NT2/D1 (cell line): ENCODE measurements around the gene CTNNA2.

Experiments
- DNase-seq: peaks from one replicate; pipeline ENCODE4 v3.0.0-alpha.2; 2011; ENCODE audit warnings: low read depth, low spot score
- H3K27me3 ChIP-seq: 2 replicates; pipeline ENCODE4 v1.6.0; 2011; ENCODE audit warnings: mild to moderate bottlenecking; ENCODE audit not compliant: insufficient read length, insufficient read depth
- H3K36me3 ChIP-seq: 2 replicates; pipeline ENCODE4 v1.6.1; 2011; ENCODE audit warnings: mild to moderate bottlenecking, low read length, mixed read lengths; ENCODE audit not compliant: insufficient read depth, insufficient read length
- H3K4me1 ChIP-seq: 2 replicates; pipeline ENCODE4 v1.5.1; 2011; ENCODE audit not compliant: insufficient read depth, insufficient read length
- H3K4me3 ChIP-seq: 2 replicates; pipeline ENCODE4 v1.5.1; 2011; ENCODE audit warnings: low read depth; ENCODE audit not compliant: insufficient read length
- H3K9ac ChIP-seq: 2 replicates; pipeline ENCODE4 v1.6.0; 2011; ENCODE audit warnings: low read depth; ENCODE audit not compliant: insufficient read length
- H3K9me3 ChIP-seq: 2 replicates; pipeline ENCODE4 v1.5.1; 2011; ENCODE audit warnings: mild to moderate bottlenecking, low read length; ENCODE audit not compliant: insufficient read depth
- SUZ12 ChIP-seq: IDR thresholded peaks from 2 replicates; pipeline ENCODE4 v1.6.1; 2011; ENCODE audit not compliant: insufficient read length, insufficient read depth; ENCODE audit errors: extremely low read depth
- YY1 ChIP-seq: IDR thresholded peaks from 2 replicates; pipeline ENCODE4 v1.6.1; 2011; ENCODE audit not compliant: insufficient read length, insufficient read depth
- ZNF274 ChIP-seq: IDR thresholded peaks from 2 replicates; pipeline ENCODE4 v1.6.1; 2011; ENCODE audit warnings: mild to moderate bottlenecking, low read depth, low read length

Gene CTNNA2

DNA sequence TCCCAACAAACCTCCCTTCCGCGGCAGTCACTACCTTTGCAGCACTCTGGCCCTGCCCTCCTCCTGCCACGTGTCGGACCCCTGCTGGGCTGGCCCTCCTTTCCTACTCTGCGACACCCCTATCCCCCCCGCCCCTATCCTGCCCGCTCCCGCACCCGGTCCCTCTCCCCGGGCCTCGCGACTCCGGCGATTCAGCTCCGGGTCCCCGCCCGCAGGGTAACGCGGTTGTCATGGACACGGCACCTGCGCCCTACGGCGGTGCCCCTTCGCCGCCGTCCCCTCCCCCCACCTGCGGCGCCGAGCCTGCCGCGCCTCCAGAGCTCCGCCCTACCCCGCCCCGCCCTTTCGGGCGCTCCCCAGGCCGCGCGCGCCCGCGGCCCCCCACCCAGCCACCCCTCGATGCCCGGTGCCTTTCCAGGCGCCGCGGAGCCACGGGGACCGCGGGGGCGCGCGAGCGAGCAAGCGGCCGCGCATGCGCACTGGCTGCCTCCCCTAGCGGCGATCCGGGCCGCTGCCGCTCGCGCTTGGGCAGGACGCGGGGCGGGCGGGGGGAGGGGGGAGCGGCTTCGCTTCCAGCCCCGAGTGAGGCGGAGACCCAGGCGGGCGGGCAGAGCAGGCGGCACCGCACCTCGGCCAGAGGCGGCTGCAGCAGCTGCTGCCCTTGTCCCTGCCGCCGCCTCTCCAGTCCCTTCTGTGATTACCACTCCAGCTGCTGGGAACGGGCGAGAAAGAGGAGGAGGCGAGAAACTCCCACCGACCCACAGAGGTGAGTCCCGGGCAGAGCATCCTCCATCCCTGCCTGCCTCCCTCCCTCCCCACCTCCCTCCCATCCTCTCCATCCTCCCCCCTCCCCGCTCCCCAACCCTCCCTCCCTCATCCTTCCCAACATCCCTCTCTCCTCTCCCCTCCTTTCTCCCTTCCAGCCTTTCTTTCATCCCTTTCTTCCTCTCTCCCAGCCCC lies at the start of gene CTNNA2:
Gene CTNNA2 (plus strand): TSS at position 610 of the 960 bp plus-strand sequence.
- Histone ChIP-seq H3K27me3 (peaks cover 7% of the 10 kb centered on the region), H3K9ac (peak within 1 kb of the TSS; percentile 56), H3K36me3 (no peaks in the 10 kb centered on the region), H3K4me3 (peak within 1 kb of the TSS; percentile 53), H3K9me3 (no peaks in the 10 kb centered on the region), H3K4me1 (peaks cover 2% of the 10 kb centered on the region)
- TF ChIP-seq SUZ12 (no peak), ZNF274 (no peak), YY1 (no peak)
- DNase-seq: peak; percentile 83

DNA sequence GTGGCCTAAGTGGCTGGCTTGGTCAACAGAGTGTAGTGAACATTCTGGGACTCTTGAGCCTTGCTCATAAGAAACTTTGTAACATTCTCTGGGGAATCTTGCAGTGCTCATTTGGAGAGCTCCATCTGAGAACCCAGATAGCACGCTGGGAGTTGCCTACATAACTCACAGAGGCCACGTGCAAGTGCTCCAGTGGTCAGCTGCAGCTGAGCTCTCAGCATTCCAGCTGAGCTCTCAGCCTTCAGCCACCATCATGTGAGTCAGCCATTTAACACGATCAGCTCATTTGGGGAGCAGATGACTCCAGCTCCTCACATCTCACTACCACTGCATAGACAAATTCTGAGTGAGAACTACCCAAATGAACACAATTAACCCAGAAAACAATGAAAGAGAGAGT lies 25.5 kb upstream of the CTNNA2 start:
- no peaks in the 10 kb centered on the region for H3K36me3 ChIP-seq
- no peak for DNase-seq
- H3K4me3 ChIP-seq: no peak overlapping the region
- TF ChIP-seq ZNF274 (no peak), SUZ12 (no peak)
- H3K9me3 ChIP-seq: no peaks in the 10 kb centered on the region
- H3K9ac ChIP-seq: no peak overlapping the region
- no peaks in the 10 kb centered on the region for H3K4me1 ChIP-seq
- H3K27me3 ChIP-seq: no peaks in the 10 kb centered on the region

DNA sequence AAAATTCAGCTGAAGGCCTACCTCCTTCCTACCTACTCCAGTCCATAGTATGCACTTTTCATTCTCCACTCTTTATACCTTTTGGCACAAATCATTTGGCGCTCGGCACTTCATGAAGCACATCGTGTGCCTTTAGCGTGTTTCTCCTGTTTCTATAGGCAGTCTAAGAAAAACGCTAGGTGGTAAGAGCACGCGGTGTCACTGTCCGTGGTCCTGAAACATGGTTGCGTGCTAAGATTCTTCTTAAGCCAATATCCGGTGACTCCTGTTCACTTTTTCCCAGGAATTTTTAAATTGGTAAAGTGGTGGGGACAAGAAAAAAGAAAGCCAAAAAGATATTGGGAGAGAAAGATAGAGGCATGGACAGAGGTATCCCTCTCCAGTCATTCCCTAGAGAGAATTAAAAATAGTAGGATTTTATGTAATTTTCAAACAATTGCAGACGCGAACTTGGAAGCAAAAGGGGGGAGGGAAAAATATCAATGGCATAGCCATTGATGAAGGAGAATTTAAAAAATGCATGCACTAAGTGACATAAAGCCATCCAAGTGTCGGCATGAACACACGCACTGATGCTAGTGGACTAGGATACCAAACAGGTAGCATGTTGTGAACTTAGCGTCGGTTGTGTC lies 1.4 kb upstream of the CTNNA2 start:
- no peaks in the 10 kb centered on the region for H3K9me3 ChIP-seq
- peaks cover 7% of the 10 kb centered on the region for H3K27me3 ChIP-seq
- H3K4me1 ChIP-seq: peaks cover 2% of the 10 kb centered on the region
- no peak for TF ChIP-seq SUZ12
- TF ChIP-seq ZNF274: no peak
- TF ChIP-seq YY1: no peak
- peak; percentile 70 for DNase-seq
- H3K36me3 ChIP-seq: no peaks in the 10 kb centered on the region
- H3K9ac ChIP-seq: no peak overlapping the region
- no peak overlapping the region for H3K4me3 ChIP-seq

DNA sequence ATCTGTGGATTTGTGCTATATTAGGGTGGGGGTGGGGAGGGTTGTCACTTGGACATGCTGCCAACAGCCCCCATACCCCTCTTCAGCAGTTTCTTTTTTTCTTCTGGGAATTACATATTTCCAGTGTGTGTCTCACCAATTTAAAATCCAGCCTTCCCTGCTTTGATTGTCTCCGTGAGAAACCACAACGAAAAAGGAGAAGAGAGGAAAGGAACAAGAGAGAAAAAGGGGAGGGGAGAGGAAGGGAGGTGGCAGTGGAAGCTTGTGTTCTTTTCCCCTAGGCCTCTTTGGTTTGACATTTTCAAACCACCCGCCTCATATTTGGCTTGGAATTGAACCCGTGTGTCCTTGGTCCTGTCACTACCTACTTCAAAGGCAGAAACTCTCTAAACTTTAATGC lies 860 bp downstream of the CTNNA2 start:
- Histone ChIP-seq H3K4me3 (peak overlapping the region; percentile 35), H3K4me1 (peaks cover 2% of the 10 kb centered on the region)

DNA sequence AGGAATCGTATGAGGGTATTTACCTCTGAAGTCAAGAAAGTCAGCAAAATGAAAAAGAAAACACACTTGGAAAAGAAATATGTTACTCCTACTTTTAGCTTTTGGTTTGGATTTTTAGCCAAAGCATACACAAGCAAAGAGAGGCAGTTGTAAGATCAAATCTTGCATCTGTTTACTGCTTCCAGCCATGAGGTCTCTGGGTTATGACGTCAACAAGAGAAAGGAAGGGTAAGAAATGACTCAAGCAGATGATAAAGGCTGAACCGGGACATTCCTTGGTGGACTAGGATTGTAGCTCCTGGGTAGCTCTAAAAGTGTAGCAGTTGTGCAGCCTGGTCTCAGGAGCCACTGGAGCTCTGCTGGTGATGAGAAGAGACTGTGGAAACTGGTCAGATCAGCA lies 16.8 kb downstream of the CTNNA2 start:
- DNase-seq: no peak
- Histone ChIP-seq H3K9me3 (no peaks in the 10 kb centered on the region), H3K4me3 (no peak overlapping the region), H3K9ac (no peak overlapping the region), H3K36me3 (no peaks in the 10 kb centered on the region), H3K27me3 (no peaks in the 10 kb centered on the region), H3K4me1 (no peaks in the 10 kb centered on the region)
- TF ChIP-seq YY1: no peak
- no peak for TF ChIP-seq SUZ12
- TF ChIP-seq ZNF274: no peak

More for the DNA sequence above, 860 bp downstream of the CTNNA2 start:
- no peaks in the 10 kb centered on the region for H3K9me3 ChIP-seq
- no peaks in the 10 kb centered on the region for H3K36me3 ChIP-seq
- H3K9ac ChIP-seq: no peak overlapping the region
- DNase-seq: no peak
- peaks cover 7% of the 10 kb centered on the region for H3K27me3 ChIP-seq
- TF ChIP-seq SUZ12: no peak
- no peak for TF ChIP-seq YY1
- no peak for TF ChIP-seq ZNF274

DNA sequence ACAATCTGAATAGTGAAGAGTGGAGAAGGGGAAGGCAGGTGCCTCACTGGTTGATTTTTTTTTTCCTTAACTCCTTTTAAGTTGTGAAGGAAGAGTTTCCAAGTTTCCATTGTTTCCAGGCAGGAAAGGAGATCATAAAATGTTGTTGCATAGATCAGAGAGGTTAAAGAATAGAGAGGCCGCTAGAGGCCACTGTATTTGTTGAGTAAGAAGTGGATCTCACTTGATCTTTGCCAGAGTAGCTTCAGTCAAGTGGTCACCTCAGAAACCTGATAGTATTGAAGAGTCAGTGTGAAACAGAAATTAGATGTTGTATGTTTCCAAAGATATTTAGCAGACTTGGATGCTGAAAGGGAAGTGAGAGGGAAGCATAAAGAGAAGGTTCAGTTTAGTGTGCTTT lies 17.6 kb downstream of the CTNNA2 start:
- no peaks in the 10 kb centered on the region for H3K36me3 ChIP-seq
- H3K27me3 ChIP-seq: no peaks in the 10 kb centered on the region
- no peak overlapping the region for H3K4me3 ChIP-seq
- no peak for DNase-seq
- no peak for TF ChIP-seq SUZ12
- TF ChIP-seq YY1: no peak
- TF ChIP-seq ZNF274: no peak
- no peaks in the 10 kb centered on the region for H3K4me1 ChIP-seq
- no peak overlapping the region for H3K9ac ChIP-seq
- H3K9me3 ChIP-seq: no peaks in the 10 kb centered on the region

DNA sequence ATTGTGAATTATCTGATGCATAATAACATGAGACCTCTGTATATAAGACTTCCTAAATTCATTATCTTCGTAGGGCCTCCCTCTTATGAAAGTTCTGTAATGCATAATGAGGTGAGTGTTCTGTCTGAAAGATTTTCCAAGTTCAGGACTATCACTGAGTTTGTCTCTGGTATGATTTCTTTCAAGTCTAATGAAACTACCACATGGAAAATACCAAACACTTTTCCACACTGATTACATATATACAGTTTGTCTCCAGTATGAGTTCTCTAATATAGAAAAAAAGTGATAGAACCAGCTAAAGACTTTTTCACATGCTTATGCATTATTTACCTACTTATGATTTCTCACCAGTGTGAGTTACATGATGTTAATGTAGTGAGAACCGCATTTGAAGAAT lies 34.7 kb downstream of the CTNNA2 start:
- H3K4me3 ChIP-seq: no peak overlapping the region
- H3K27me3 ChIP-seq: no peaks in the 10 kb centered on the region
- no peaks in the 10 kb centered on the region for H3K4me1 ChIP-seq
- no peak for TF ChIP-seq YY1
- TF ChIP-seq ZNF274: peak; percentile 64
- H3K36me3 ChIP-seq: no peaks in the 10 kb centered on the region
- H3K9ac ChIP-seq: no peak overlapping the region
- no peak for DNase-seq
- H3K9me3 ChIP-seq: peaks cover 75% of the 10 kb centered on the region
